Effector CD8-positive, alpha-beta T cell (primary cell): ENCODE measurements around the gene DOCK11.
"Not testable (repeated sequence)": the region's sequence is repeated elsewhere in the genome, so short reads cannot be mapped to it uniquely, and the experiment has no call there.

Experiments
- DNase-seq: peaks from one replicate; lab custom pipeline; 2025; lab: John Stamatoyannopoulos, UW

DOCK11 gene

DNA sequence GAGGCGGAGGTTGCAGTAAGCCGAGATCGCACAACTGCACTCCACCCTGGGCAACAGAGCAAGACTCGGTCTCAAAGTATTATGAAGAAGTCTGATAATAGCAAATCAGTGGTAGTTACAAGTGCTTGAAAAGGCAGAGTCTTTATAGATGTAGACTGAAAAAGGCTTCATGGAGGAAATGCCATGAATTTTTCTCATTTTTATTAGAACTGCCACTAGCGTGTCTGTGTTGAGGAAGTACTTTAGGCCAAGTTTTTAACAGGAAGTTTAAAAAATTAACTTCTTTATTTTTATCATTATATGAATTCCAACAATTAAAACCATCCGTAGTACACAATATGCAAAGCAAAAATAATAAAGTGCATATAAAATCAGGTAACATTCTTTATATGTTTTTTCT lies 199.0 kb downstream of the DOCK11 start:
- no peak for DNase-seq

DNA sequence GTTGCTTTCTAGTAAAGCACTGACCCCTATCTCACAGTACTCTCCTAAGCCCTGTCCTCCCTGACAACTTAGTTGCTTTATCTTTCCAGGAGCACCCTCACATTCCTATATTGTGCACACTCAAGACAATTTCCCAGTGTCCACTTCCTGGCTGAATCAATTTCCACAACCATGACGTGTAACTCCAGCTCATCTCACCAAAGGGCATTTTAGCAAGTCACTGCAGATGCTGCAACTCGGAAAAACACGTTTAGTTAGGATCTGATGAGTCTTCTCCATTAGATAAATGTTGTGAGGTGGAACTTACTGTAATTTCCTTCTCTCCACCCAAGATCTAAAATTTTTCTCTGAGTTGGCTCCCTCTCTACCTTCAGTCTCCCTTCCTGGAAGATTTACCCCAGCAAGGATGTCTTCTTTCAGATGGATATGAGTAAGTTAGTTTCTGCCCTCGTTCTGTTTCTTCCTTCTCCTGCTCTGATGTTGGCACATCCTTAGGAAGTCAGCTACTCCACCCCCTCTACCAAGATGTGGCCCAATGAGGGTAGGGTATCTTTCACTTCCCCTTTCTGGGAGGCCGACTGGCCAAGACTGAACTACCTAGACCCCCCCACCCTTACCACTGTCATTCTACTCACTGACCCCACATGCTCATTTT lies 203.0 kb downstream of the DOCK11 start:
- DNase-seq, result no peak

- no peak for DNase-seq
Observed at GRCh38 chrX:118702741-118703140, 207.1 kb downstream of the DOCK11 start.

DNA sequence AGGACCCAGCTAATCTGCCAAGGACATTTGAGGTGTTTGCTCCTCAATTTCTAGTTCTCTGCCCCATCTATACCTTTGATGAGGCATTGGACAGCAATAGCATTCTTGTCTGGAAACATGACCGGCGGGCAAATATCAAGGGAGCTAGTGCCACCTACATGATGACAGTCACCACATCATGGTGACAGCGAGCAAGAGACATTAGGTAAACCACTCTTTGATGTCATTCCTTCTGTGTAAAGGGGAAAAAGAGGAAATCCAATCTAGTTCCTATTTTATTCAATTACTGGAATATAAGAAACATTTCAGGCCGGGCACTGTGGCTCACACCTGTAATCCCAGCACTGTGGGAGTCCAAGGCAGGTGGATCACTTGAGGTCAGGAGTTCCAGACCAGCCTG lies 211.1 kb downstream of the DOCK11 start:
- no peak for DNase-seq

DNA sequence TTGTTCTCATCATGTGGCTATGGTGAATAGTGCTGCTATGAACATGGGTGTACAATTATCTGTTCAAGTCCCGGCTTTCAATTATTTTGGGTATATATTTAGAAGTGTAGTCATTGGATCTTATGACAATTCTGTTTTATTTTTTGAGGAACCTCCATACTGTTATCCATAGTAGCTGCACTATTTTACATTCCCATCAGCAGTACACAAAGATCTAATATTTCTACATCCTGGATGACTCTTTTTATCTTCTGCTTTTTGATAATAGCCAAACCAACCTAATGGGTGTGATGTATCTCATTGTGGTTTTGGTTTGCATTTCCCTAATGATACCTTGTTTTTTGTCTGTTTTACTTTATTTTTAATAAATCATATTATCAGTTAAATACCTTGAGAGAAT lies 218.9 kb downstream of the DOCK11 start:
- DNase-seq, result no peak

GRCh38 chrX:118715917-118716316 lies 220.3 kb downstream of the DOCK11 start:
- not testable (repeated sequence) for DNase-seq

- DNase-seq, result not testable (repeated sequence)
Observed at GRCh38 chrX:118716833-118717232, 221.2 kb downstream of the DOCK11 start.

- DNase-seq, result no peak
Observed at GRCh38 chrX:118717678-118718391, 222.2 kb downstream of the DOCK11 start.

- DNase-seq, result no peak
Observed at GRCh38 chrX:118718737-118719136, 223.1 kb downstream of the DOCK11 start.

GRCh38 chrX:118720058-118720707 lies 224.6 kb downstream of the DOCK11 start:
- no peak for DNase-seq

- DNase-seq, result no peak
Observed at GRCh38 chrX:118723376-118723775, 227.8 kb downstream of the DOCK11 start.

DNA sequence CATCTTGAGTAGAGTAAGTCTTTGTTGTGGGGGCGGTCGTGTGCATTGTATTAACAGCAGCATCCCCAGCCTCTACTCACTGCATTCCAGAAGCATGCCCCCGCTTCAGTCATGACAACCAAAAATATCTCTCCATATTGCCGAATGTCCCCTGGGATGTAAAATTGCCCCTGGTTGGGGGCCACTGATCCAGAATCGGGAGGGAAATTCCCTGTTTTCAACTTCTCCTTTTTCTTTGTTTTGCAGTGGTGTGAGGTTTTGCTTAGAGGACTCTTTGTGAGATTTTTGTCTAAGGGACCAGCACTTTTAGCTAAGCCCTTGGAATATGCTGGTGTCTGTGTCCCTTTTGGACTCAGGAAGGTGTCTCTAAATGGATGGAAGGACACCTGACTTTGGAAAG lies 228.8 kb downstream of the DOCK11 start:
- no peak for DNase-seq

DNA sequence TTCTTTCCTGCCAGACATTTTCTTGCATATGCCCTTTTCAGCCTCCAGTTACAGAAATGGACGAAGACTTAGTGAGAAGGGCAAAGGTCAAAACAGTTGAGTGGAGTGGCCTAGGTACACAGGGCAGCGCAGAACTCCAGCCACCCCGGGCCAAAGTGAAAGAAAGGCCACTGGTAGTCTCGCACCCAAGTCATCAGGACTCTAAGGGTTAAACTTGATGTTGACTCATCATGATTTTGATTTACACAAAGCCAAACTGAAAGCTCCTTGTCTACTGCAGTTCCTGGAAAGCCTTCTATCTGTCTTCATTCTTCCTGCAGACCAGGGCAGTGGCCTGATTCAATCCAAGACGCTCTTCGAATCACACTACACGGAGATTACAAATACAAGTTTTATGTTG lies 229.2 kb downstream of the DOCK11 start:
- no peak for DNase-seq

GRCh38 chrX:118726396-118726795 lies 230.8 kb downstream of the DOCK11 start:
- DNase-seq, result no peak

GRCh38 chrX:118726887-118727685 lies 231.5 kb downstream of the DOCK11 start, which contains the start of gene IL13RA1:
Gene IL13RA1 (plus strand): TSS chrX:118727606. CDS start chrX:118727639, 33 bp downstream.
- no peak for DNase-seq

GRCh38 chrX:118727686-118728339 lies 232.2 kb downstream of the DOCK11 start:
- no peak for DNase-seq

DNA sequence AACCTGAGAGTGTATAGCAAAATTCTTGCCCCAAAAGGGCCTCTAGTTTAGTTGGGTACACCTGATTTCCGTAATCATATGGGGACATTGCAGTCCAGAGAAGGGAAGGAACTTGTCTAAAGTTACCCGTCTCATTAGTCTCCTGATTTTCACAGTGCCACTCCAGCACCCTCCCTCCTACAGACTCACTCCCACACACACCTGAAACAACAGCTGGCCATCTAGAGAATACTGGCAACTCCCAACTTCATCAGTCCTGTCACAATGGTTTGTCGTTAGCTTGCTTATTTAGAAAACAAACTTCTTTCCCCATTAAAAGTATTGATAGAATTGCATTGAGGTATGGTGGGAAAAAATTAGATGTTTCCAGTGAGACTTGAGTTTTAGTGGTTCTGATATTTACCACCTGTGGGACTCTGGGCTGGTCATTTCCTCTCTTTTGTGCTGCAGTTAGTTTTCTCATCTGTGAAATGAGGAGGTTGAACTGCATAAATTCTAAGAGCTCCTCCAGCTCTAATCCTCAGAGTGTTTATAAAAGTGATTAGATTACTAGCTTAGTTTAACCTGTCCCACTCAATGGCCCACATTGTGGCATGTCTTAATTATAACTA lies 233.5 kb downstream of the DOCK11 start:
- DNase-seq, result no peak

DNA sequence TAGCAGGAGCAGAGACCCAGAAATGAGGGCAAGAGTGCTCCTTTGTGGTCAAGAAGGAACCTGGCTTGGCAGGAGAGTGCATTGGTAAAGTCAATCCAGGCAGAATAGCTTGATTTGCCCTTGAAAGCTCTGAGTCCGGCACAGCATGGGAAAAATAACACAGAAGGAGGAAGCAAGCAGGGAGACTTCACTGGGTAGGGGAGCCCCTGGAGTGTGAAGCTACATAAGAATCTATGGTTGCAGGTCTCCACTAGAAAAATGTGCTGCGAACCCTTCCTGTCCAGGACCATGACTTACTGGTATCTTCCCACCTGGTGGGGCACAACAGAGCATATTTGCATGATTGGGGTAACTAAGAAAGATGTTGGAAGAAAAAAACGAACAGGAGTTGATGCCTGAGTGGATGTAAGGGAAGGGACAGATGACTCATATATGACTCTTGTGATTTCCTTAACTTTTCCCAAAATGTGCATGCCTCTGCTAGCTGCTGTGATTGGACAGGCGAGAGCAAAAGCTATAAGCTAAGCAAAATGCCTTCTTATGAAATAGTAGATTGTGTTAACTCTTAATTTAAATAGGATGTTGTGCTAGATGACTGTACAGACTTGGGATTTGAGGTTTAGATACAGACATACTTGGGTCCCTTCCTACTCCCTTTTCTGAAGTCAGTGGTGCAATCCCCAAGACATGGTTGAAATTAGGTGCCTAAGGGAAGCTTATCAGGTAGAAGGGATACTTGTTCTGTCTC lies 235.1 kb downstream of the DOCK11 start:
- DNase-seq, result no peak

- not testable (repeated sequence) for DNase-seq
Observed at GRCh38 chrX:118732551-118732950, 236.9 kb downstream of the DOCK11 start.

DNA sequence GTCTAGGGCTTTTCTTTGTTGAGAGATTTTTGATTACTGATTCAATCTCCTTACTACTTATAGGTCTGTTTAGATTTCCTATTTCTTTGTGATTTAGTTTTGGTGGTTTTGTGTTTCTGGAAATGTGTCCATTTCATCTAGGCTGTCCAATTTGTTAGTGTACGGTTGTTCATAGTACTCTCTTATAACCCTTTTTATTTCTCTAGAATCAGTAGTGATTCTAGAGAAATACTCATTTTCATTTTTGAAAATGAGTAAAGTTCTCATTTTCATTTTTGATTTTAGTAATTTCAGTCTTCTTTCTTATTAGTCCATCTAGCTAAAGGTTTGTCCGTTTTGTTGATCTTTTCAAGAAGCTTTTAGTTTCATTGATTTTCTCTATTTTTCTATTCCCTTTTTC lies 239.3 kb downstream of the DOCK11 start:
- DNase-seq, result no peak
